Measurements from ENCODE around the gene CRYBG2. TPM values are rescaled to one million over a fixed set of nuclear protein-coding genes. Genes with fewer than 3 reads are reported as not detected.
A peak's percentile ranks its signal among the peaks of the same experiment; 100 is the strongest.

The CRYBG2 gene
- total and polyA plus RNA-seq, 10 donors, result 0.87 to 3.4 (median 1.2) TPM; not detected in 5

DNA sequence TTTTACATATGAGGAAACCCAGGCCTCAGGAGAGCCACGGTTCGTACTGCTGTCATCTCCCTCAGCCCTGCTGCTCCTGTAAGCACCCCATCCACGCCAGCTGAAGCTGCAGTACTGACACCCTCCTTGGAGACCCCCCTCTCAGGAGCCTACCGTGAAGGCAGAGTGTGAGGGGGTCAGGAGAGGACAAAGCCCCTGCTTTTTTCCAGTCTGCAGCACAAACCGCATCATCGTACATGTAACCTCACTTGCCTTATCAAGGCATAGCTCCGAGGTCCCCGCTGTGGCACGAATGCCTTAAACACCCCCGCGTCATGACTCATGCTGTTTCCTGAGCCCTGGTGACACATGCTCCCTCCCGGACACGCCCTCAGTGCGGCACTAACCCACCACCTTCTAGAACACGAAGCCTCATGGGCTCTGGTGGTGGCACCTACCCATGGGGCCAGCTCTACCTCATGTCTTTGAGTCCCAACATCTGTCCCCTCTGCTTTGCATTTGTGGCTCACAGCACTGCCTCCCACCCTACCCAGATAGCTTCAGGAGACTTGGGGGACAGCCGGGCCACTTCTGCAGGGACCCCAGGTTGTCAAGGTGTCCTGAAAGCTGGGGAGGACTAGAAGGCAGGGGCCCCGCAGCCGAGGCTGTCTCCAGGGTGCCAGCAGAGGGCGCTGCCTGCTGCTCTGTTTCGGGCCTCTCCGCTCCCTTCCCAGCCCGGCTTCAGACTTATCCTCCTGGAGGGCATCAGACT, 69.2 kb downstream of the CRYBG2 start:
- H3K27ac ChIP-seq, result peak overlapping the region; percentile 84 to 99 (median 94)

DNA sequence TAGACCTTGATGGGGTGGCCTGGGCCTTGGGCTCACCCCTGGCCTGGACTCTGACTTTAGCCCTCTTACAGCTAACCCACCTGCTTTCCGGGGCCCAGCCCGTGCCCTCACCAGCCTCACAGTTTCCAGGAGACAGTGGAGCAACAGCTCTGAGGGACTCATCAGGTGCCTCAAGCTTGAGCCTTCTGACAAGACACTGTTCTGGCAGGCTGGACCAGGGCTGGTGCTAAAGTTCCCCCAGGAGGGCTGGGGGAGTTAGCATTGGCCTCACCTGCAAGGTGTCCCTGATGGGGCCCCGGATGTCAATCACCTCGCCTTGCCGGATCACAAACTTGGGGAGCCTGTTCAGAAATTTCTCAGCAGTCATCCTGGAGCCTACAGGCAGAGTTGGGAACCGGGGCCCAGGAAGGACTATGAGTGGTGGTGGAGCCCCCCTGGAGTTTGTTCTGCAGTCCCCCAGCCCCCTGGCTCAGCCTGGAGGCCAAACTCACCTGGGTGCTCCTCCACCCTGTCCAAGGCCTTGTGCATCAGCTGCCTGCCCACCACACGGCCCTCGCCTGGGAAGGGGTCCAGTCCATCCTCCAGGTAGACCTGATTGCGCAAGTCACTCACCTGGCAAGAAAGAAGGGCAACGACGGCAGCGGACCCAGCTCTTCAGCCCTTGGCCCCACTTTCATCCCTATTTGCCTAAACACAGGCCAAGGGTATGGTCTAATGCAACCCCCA, 69.9 kb downstream of the CRYBG2 start:
- WGBS, 5 donors, result 71 to 89% (median 78%) methylated on average over 7 to 12 of the region's 12 CpGs

More for the DNA sequence above, 69.2 kb downstream of the CRYBG2 start:
- Histone ChIP-seq H3K36me3 (peaks cover 0 to 47% (median 11%) of the 10 kb centered on the region in 6 donors), H3K4me3 (peak overlapping the region in 1 of 8 donors; percentile 36), H3K9me3 (no peaks in the 10 kb centered on the region), H3K4me1 (peaks cover 71 to 98% (median 93%) of the 10 kb centered on the region in 6 donors), H3K27me3 (replicated peaks in 1 of 7) (no peaks in the 10 kb centered on the region)
- 13 to 25% (median 20%) methylated on average over 16 to 22 of the region's 22 CpGs for WGBS, 5 donors
- intact Hi-C loops (cut with DNase I; ENCODE audit: low total_unique reads), result loop anchor here (2.0 kb wide), 1 partner anchor 36 kb away; no protein-coding TSS in a partner anchor
- peak; percentile 94 for DNase-seq
- TF ChIP-seq POLR2AphosphoS5 (IDR thresholded peaks at IDR 0.05) (peak; percentile 58 to 78 (median 73)), CTCF (IDR thresholded peaks at IDR 0.05 in 8 of 11, conservative IDR thresholded peaks at IDR 0.05 in 3 of 11) (peak; percentile 74 to 90 (median 79)), POLR2A (IDR thresholded peaks at IDR 0.05) (peak in 1 of 3 donors; percentile 6)

DNA sequence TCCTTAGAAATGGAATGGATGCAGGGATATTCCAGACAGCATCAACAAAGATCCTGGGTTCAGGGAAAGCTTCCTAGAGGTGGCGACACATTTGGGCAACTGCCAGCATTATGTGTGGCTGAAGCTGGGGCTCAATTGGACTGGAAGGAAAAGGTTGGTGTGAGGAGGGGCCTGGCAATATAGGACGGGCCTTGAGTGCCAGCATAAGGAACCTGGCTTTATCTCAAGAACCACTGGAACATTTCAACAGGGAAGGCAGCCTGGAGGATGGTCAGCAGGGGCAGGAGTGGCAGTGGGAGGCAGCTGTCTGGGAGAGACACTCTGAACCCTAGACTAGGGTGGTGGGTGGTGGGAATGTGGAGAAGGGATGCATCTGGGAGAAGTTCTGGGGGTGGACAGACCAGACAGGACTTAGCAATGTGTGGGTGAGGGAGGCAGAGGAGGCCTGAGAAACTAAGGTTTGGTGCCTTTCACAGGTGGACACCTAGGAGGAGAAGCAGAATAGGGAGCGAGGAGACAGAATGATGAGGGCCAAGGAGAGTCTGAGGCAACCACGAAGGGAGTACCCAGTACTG, 70.6 kb downstream of the CRYBG2 start:
- intact Hi-C loops (cut with DNase I; ENCODE audit: low total_unique reads), result no loop called here
- H3K4me1 ChIP-seq, result peaks cover 70 to 98% (median 93%) of the 10 kb centered on the region in 6 donors
- no peak overlapping the region for H3K4me3 ChIP-seq
- TF ChIP-seq POLR2AphosphoS5 (IDR thresholded peaks at IDR 0.05) (peak in 1 of 3 donors; percentile 16), CTCF (IDR thresholded peaks at IDR 0.05 in 8 of 11, conservative IDR thresholded peaks at IDR 0.05 in 3 of 11) (no peak), POLR2A (IDR thresholded peaks at IDR 0.05) (no peak)
- no peaks in the 10 kb centered on the region for H3K27me3 ChIP-seq (replicated peaks in 1 of 7)
- H3K27ac ChIP-seq, result peak overlapping the region in 6 of 8 donors; percentile 87 to 99 (median 96)
- H3K9me3 ChIP-seq, result no peaks in the 10 kb centered on the region
- 64 to 81% (median 71%) methylated on average over 4 of the region's 4 CpGs for WGBS, 5 donors
- DNase-seq, result peak; percentile 45
- H3K36me3 ChIP-seq, result peaks cover 0 to 47% (median 11%) of the 10 kb centered on the region in 6 donors

More for the DNA sequence above, 69.9 kb downstream of the CRYBG2 start:
- peak; percentile 82 for DNase-seq
- H3K27ac ChIP-seq, result peak overlapping the region; percentile 84 to 99 (median 94)
- H3K36me3 ChIP-seq, result peaks cover 0 to 47% (median 11%) of the 10 kb centered on the region in 6 donors
- H3K4me3 ChIP-seq, result peak overlapping the region in 1 of 8 donors; percentile 36
- no peaks in the 10 kb centered on the region for H3K9me3 ChIP-seq
- no peaks in the 10 kb centered on the region for H3K27me3 ChIP-seq (replicated peaks in 1 of 7)
- H3K4me1 ChIP-seq, result peaks cover 70 to 98% (median 93%) of the 10 kb centered on the region in 6 donors
- TF ChIP-seq CTCF (IDR thresholded peaks at IDR 0.05 in 8 of 11, conservative IDR thresholded peaks at IDR 0.05 in 3 of 11), result no peak
- peak in 1 of 3 donors; percentile 27 for TF ChIP-seq POLR2AphosphoS5 (IDR thresholded peaks at IDR 0.05)
- intact Hi-C loops (cut with DNase I; ENCODE audit: low total_unique reads), result loop anchor here (2.0 kb wide), 1 partner anchor 37 kb away; no protein-coding TSS in a partner anchor

Measured in spleen (tissue), 11 donors.